Measurements from ENCODE around the gene ANTKMT. TPM values are rescaled to one million over a fixed set of nuclear protein-coding genes. Genes with fewer than 3 reads are reported as not detected.

ANTKMT gene
- total RNA-seq, 1 donor from 2014 or later, result 27.5 TPM

DNA sequence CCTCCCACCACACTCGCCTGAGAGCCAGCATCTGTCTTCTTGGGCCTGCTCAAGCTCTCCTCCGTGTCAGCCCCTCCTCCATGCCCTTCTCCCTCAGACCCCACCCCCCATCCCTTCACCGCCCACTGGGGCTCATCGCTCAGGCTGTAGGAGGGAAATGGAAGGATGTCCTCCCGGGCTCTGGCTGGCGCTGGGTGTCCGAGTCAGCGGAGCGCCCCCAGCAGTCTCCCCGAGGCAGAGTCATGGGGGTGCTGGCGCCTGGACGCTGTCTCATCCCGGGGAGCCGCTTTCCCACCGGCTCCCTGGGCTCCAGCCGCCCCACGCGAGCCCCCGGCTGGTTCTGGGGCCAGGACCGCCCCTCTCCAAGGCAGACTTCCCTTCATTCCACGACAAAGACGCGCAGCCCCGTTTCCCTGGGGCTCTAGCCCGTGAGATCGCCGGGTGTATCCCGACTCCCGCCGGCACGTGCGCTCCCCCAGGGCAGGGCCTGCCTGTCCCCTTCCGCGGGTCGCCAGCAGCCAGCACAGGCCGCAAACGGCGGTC lies 428 bp upstream of the ANTKMT start:
- Mint-ChIP-seq H3K27me3 (ENCODE audit: low read depth) (peaks cover 19% of the 10 kb centered on the region), H3K9me3 (no peaks in the 10 kb centered on the region), H3K4me1 (peaks cover 13% of the 10 kb centered on the region), H3K4me3 (peak overlapping the region; percentile 77), H3K36me3 (no peaks in the 10 kb centered on the region), H3K27ac (peak overlapping the region; percentile 92)
- no peak for DNase-seq (ENCODE audit: low spot score in 2 of 2, unreplicated experiment in 2 of 2)
- TF ChIP-seq CTCF (IDR thresholded peaks at IDR 0.05; ENCODE audit: unreplicated experiment), result no peak

DNA sequence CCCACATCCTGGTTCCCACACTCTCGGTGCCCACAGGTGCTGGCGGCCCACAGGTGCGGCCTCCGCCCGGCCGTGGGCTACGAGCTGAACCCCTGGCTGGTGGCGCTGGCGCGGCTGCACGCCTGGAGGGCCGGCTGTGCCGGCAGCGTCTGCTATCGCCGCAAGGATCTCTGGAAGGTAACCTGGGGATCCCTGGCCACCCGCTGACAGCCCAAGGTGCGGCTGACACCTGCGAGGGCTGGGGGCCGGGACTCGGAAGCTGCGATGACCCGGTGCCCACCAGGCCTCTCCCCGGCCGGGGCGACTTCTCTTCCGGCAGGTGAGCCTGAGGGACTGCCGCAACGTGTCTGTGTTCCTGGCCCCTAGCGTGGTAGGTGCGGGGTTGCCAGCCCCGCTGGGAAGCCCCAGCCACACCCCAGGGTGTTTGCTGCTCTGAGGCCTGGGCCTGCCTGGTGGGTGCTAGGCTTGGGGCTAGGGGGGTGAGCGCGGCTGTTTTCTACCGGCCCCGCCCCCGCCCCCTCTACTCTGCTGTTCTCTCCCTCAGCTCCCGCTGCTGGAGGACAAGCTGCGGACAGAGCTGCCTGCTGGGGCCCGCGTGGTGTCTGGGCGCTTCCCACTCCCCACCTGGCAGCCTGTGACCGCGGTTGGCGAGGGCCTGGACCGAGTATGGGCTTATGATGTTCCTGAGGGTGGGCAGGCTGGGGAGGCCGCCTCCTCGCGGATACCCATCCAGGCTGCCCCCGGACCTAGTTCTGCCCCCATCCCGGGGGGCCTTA lies 1.0 kb downstream of the ANTKMT start:
- H3K36me3 Mint-ChIP-seq, result no peaks in the 10 kb centered on the region
- no peak for TF ChIP-seq CTCF (IDR thresholded peaks at IDR 0.05; ENCODE audit: unreplicated experiment)
- peak overlapping the region; percentile 40 for H3K4me3 Mint-ChIP-seq
- no peak overlapping the region for H3K27ac Mint-ChIP-seq
- H3K9me3 Mint-ChIP-seq, result no peaks in the 10 kb centered on the region
- peaks cover 18% of the 10 kb centered on the region for H3K27me3 Mint-ChIP-seq (ENCODE audit: low read depth)
- H3K4me1 Mint-ChIP-seq, result peaks cover 10% of the 10 kb centered on the region
- DNase-seq (ENCODE audit: low spot score in 2 of 2, unreplicated experiment in 2 of 2), result no peak

GRCh38 chr16:722835-723633 lies 2.1 kb downstream of the ANTKMT start:
- Mint-ChIP-seq H3K27me3 (ENCODE audit: low read depth) (peaks cover 16% of the 10 kb centered on the region), H3K4me3 (peak overlapping the region; percentile 26)

DNA sequence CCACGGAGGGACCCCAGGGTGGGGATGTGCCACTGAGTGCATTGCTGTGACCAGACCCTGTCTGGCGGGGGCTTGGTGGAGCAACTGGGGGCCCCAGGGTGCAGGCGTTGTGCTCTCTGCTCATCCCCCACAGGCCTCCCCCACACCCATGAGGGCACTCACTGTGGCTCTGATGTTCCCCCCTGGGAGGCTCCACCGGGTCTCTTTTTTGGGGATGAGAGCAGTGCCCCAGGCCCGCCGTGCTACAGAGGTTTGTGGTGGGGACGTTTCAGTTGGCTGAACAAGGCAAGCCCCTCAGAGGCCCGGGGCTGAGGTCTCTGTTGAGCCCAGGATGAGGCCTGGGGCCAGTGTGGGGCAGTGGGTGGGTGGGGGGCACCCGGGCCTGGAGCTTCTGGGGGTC lies 2.7 kb downstream of the ANTKMT start:
- no peak for DNase-seq (ENCODE audit: low spot score in 2 of 2, unreplicated experiment in 2 of 2)
- H3K27ac Mint-ChIP-seq, result no peak overlapping the region
- H3K4me3 Mint-ChIP-seq, result no peak overlapping the region
- no peak for TF ChIP-seq CTCF (IDR thresholded peaks at IDR 0.05; ENCODE audit: unreplicated experiment)
- H3K36me3 Mint-ChIP-seq, result no peaks in the 10 kb centered on the region
- H3K27me3 Mint-ChIP-seq (ENCODE audit: low read depth), result peaks cover 18% of the 10 kb centered on the region
- peaks cover 10% of the 10 kb centered on the region for H3K4me1 Mint-ChIP-seq
- H3K9me3 Mint-ChIP-seq, result no peaks in the 10 kb centered on the region

More at GRCh38 chr16:722835-723633, 2.1 kb downstream of the ANTKMT start:
- H3K36me3 Mint-ChIP-seq, result no peaks in the 10 kb centered on the region
- TF ChIP-seq CTCF (IDR thresholded peaks at IDR 0.05; ENCODE audit: unreplicated experiment), result no peak
- DNase-seq (ENCODE audit: low spot score in 2 of 2, unreplicated experiment in 2 of 2), result no peak
- H3K27ac Mint-ChIP-seq, result no peak overlapping the region
- peaks cover 10% of the 10 kb centered on the region for H3K4me1 Mint-ChIP-seq
- no peaks in the 10 kb centered on the region for H3K9me3 Mint-ChIP-seq

DNA sequence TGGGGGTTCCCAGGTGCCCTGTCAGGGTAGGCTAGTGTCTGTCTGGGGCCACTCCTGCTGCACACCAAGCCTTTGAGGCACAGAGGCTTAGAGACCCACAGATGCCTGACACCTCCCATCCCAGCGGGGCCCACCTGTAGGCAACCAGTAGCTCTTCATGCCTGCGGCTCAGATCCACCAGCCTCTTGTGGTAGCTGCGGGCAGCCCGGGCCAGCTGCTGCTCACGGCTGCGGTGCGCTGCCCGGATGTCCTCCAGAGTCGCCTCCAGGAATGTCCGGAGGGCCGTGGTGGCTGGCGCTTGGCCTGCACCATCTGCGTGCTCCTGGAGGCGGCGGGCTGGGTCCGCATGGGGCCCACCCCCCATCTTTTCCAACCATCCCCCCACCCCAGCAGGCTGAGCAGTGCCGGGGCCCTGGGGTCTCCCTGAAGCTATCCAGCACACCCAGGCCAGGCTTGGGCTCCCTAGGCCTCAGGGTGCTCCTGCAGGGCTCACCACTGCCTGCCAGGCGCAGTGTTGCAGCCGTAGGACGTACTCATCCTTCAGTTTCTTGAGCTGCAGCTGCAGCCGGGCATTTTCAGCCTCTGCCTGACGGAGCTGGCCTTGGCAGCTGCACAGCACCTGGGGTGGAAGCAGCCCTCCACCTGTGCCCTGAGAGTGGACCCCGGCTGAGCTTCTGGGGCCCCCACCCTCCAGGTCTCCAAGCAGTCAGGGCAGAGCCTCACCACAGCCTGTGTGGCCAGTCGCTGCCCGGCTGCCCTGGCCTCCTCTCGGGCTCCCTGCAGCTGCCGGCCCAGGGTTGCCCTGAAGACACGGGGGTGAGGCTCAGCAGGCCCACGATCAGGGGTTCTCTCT lies 3.5 kb downstream of the ANTKMT start:
- no peak overlapping the region for H3K27ac Mint-ChIP-seq
- no peak for TF ChIP-seq CTCF (IDR thresholded peaks at IDR 0.05; ENCODE audit: unreplicated experiment)
- H3K9me3 Mint-ChIP-seq, result no peaks in the 10 kb centered on the region
- peaks cover 18% of the 10 kb centered on the region for H3K27me3 Mint-ChIP-seq (ENCODE audit: low read depth)
- no peak for DNase-seq (ENCODE audit: low spot score in 2 of 2, unreplicated experiment in 2 of 2)
- no peak overlapping the region for H3K4me3 Mint-ChIP-seq
- H3K36me3 Mint-ChIP-seq, result no peaks in the 10 kb centered on the region
- peaks cover 7% of the 10 kb centered on the region for H3K4me1 Mint-ChIP-seq

Data from mesothelial cell of epicardium (in vitro differentiated cells).